Erythroblast (primary cell): ENCODE data around the gene FRG2C.
"Not testable (repeated sequence)": the region's sequence is repeated elsewhere in the genome, so short reads cannot be mapped to it uniquely, and the experiment has no call there.

Experiments
- GATA1 ChIP-seq: IDR thresholded peaks from 2 replicates; pipeline ENCODE4 v1.6.1; 2011; ENCODE audit warnings: low read depth, mild to moderate bottlenecking, control low read depth, low read length, moderate library complexity
- POLR2A ChIP-seq: IDR thresholded peaks from 2 replicates; pipeline ENCODE4 v1.6.1; 2011; ENCODE audit warnings: mild to moderate bottlenecking, low read length

DNA sequence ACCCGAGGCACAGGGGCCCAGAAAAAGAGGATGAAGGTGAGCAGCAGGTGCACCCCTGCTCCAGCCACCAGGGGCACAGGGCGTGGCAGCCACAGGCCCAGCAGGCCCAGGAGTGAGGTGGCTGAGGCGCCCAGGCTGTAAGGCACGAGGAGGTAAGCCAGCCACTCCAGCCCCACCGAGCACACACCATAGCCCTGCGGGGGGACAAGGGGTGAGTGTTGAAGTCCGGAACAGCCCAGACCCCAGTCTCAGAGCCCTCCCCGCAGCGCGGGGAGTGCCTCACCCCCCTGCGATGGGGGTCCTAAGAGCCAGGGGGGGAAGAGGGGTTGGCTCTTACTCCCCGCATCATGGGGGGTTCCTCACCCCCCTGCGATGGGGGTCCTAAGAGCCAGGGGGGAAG, 40.5 kb upstream of the FRG2C start:
- TF ChIP-seq POLR2A, GATA1: not testable (repeated sequence)
